Thymus (tissue), 11 donors: ENCODE data around the gene PPFIBP1. TPM values are rescaled to one million over a fixed set of nuclear protein-coding genes. Genes with fewer than 3 reads are reported as not detected.
"Not testable (repeated sequence)": the region's sequence is repeated elsewhere in the genome, so short reads cannot be mapped to it uniquely, and the experiment has no call there.

Experiments
- DNase-seq, 9 donors: peaks; one replicate each; pipeline ENCODE4 v3.0.0-alpha.2; 2013; ENCODE audit warnings: low spot score in 9 of 9, low read depth in 6 of 9, missing footprints in 1 of 9
- H3K27ac ChIP-seq, 2 donors: one replicate each; pipeline ENCODE4 v1.5.1; 2013; ENCODE audit warnings: control low read depth in 1 of 2, low read depth in 1 of 2, low read length in 1 of 2, mild to moderate bottlenecking in 1 of 2, moderate library complexity in 1 of 2
- H3K27me3 ChIP-seq, 2 donors: one replicate each; pipeline ENCODE4 v1.5.1; 2013; ENCODE audit warnings: low read length in 1 of 2; ENCODE audit not compliant: control insufficient read depth in 2 of 2, insufficient read depth in 1 of 2
- H3K36me3 ChIP-seq, 2 donors: one replicate each; pipeline ENCODE4 v1.5.1; 2013; ENCODE audit warnings: low read length in 1 of 2, mild to moderate bottlenecking in 1 of 2, moderate library complexity in 1 of 2; ENCODE audit not compliant: control insufficient read depth in 2 of 2, insufficient read depth in 2 of 2
- H3K4me1 ChIP-seq, 2 donors: one replicate each; pipeline ENCODE4 v1.5.1; 2013; ENCODE audit warnings: low read length in 2 of 2; ENCODE audit not compliant: control insufficient read depth in 2 of 2, insufficient read depth in 2 of 2
- H3K4me3 ChIP-seq, 2 donors: one replicate each; pipeline ENCODE4 v1.5.1; 2013; ENCODE audit warnings: low read length in 2 of 2, control low read depth in 1 of 2, mild to moderate bottlenecking in 1 of 2
- H3K9me3 ChIP-seq, 2 donors: one replicate each; pipeline ENCODE4 v1.5.1; 2013; ENCODE audit warnings: low read length in 1 of 2, mild to moderate bottlenecking in 1 of 2; ENCODE audit not compliant: control insufficient read depth in 2 of 2, insufficient read depth in 1 of 2
- WGBS: extraction: QIAGEN DNeasy Blood & Tissue Kit; methylation state at CpG from one replicate; pipeline ENCODE4 v1.1.7; 2013; 5-methylcytosine and 5-hydroxymethylcytosine counted together
- polyA plus RNA-seq: library from polyadenylated mRNA; stranded (reverse); fragments of 200-250 nt; gene quantifications from one replicate; pipeline ENCODE4 v1.2.3, GENCODE V29; 2013
- total RNA-seq: library from RNA; stranded (reverse); fragments of 120-200 nt; gene quantifications from one replicate; pipeline ENCODE4 v1.2.4, GENCODE V29; 2013
- donor health status: healthy.

PPFIBP1 gene
- total and polyA plus RNA-seq, 2 donors: 10.0 to 23.7 TPM

DNA sequence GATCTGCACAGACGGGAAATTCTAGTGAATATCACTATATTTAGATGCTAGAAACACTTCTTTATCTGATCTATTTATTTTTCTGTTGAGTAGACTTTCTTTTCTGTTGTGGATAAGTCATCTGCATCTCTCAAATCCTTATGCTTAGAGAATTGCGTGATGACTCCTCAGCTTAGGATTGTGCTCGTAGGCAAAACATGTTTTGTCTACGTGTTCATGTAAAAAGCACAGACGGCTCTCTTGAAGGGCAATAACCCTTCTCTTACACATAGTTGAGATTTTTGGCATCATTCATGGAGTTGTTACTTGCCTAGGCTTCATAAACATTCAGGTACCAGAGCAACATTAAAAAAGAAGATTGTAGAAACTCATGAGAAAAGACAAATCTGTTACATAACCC lies 18.6 kb downstream of the PPFIBP1 start:
- Histone ChIP-seq H3K4me1 (peaks cover 14 to 16% of the 10 kb centered on the region in 2 donors), H3K27ac (no peak overlapping the region), H3K9me3 (no peaks in the 10 kb centered on the region), H3K27me3 (no peaks in the 10 kb centered on the region), H3K4me3 (no peak overlapping the region), H3K36me3 (no peaks in the 10 kb centered on the region)
- WGBS: 94% methylated on average over 5 of the region's 5 CpGs
- no peak for DNase-seq

DNA sequence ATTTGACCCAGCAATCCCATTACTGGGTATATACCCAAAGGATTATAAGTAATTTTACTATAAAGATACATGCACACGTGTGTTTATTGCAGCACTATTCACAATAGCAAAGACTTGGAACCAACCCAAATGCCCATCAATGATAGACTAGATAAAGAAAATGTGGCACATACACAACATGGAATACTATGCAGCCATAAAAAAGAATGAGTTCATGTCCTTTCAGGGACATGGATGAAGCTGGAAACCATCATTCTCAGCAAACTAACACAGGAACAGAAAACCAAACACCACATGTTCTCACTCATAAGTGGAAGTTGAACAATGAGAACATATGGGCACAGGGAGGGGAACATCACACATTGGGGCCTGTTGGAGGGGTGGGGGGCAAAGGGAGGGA lies 20.9 kb downstream of the PPFIBP1 start:
- H3K27ac ChIP-seq, DNase-seq, H3K27me3 ChIP-seq, H3K9me3 ChIP-seq, H3K36me3 ChIP-seq, H3K4me3 ChIP-seq: not testable (repeated sequence)
- 100% methylated on average over 1 of the region's 1 CpG for WGBS
- H3K4me1 ChIP-seq: peaks cover 23 to 24% of the 10 kb centered on the region in 2 donors

DNA sequence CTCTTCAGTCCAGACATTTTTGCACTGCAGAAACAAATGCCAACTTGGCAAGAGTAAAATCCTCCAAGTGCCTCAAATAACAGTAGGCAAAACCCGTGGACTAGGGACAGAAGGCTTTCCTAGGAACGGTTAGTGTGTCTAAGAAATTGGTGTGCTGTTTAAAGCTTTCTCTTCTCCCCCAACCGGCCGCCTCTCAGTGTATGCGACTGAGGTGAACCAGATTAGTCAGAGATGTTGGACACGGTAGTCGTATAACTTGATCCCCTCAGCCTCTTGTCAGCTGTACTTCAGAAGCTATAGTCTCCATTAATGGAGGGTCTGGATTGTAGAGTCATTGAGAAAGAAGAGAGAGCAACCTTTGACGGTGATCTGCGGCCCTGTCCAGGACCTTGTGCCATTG lies 21.7 kb downstream of the PPFIBP1 start:
- Histone ChIP-seq H3K4me3 (no peak overlapping the region), H3K36me3 (no peaks in the 10 kb centered on the region), H3K27me3 (no peaks in the 10 kb centered on the region), H3K9me3 (peaks cover 0 to 4% of the 10 kb centered on the region in 2 donors), H3K27ac (peak overlapping the region in 1 of 2 donors; percentile 43), H3K4me1 (peaks cover 22 to 27% of the 10 kb centered on the region in 2 donors)
- 95% methylated on average over 9 of the region's 9 CpGs for WGBS
- DNase-seq: no peak

DNA sequence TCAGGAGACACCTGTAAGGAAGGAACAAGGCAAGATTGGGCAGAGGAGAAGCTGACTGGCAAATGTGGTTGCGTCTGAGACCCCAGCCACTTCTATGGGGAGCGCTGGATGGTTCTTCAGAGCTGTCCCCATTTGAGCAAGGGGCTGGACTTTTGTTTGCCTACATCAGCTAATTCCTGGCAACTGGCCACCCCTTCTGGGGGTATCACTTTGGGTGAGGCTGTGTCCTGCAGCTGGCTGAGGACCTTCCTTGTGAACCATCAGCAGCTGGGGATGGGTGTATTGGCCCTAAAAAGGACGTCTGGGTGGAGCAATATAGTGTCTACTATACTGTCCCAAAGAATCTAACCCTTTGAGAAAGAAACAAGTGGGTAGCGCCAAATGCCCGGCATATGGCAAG lies 23.6 kb downstream of the PPFIBP1 start:
- Histone ChIP-seq H3K9me3 (peaks cover 0 to 4% of the 10 kb centered on the region in 2 donors), H3K4me1 (peaks cover 18 to 20% of the 10 kb centered on the region in 2 donors), H3K4me3 (no peak overlapping the region), H3K27ac (no peak overlapping the region), H3K27me3 (no peaks in the 10 kb centered on the region), H3K36me3 (no peaks in the 10 kb centered on the region)
- WGBS: 97% methylated on average over 5 of the region's 5 CpGs
- DNase-seq: no peak

DNA sequence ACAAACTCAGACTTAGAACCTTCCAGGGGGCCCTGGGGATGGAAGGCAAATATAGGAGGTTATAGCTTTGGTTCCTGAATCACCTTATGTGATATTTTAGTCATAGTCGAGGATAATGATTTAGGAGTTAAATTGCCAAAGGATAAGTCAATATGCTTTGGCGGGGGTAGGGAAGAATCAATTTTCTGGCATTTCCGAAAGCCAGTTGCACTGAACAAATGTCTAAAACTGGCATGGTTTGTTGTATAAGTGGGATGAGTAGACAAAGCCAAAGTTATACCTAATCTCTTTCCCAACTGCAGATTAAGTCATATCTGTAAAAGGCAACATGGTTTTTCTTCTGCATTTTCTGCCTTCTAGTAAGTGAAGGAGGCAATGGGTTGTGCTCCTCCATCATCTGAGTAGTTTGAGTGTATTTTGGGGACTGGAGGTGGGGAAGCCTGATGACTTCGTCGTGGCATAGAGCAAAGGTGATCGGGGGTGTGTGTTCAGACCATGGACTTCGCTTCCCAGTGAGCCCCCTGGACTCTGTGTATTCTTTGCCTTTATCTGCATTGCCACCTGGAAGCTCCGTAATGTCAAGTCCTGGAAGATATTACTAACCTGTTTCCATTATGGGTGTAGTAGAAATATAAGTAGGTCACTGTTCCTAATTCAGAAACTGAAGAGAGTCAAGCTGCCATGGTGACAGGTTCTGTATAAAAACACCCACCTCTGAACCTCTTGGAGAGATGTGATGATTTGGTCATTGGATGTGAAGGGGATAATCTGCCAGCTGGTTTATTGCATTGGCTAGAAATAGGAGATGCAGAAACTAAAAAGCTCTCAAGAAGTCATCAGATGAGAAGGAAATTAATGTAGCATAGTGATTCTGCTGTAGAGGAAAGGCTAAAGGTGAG lies 24.5 kb downstream of the PPFIBP1 start:
- 97% methylated on average over 8 of the region's 8 CpGs for WGBS
- Histone ChIP-seq H3K27me3 (no peaks in the 10 kb centered on the region), H3K27ac (no peak overlapping the region), H3K36me3 (no peaks in the 10 kb centered on the region), H3K4me3 (no peak overlapping the region), H3K4me1 (peaks cover 18 to 20% of the 10 kb centered on the region in 2 donors), H3K9me3 (peaks cover 0 to 4% of the 10 kb centered on the region in 2 donors)
- DNase-seq: no peak

DNA sequence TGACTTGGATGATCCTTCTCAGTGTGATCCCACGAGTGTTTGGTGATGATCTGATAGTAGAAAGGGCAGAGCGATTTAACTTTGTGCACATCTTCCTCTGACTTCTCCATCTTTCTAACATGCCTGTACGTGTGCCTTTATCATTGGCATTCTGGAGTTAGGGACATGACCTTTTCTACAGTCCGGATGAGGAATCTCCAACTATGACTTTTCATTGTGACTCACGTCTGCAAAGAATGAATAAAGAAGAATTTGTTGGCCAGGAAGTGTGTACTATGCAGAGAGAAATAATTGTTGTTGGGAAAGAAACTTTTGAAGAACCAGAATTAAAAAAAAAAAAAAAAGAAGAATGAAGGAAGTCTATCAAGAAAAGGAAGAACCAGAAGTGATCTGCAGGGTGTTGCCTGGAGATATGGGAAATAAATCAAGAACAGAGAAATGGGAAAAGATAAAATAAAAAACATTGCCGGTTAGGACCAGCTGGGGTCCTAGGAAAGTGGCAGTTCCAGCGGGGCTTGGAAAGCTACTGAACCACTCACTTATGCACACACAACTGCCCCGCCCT lies 25.3 kb downstream of the PPFIBP1 start:
- H3K4me3 ChIP-seq: no peak overlapping the region
- 60% methylated on average over 8 of the region's 8 CpGs for WGBS
- peaks cover 18 to 20% of the 10 kb centered on the region in 2 donors for H3K4me1 ChIP-seq
- H3K27me3 ChIP-seq: no peaks in the 10 kb centered on the region
- no peaks in the 10 kb centered on the region for H3K36me3 ChIP-seq
- H3K9me3 ChIP-seq: peaks cover 0 to 4% of the 10 kb centered on the region in 2 donors
- DNase-seq: no peak
- H3K27ac ChIP-seq: peak overlapping the region; percentile 46 to 64

DNA sequence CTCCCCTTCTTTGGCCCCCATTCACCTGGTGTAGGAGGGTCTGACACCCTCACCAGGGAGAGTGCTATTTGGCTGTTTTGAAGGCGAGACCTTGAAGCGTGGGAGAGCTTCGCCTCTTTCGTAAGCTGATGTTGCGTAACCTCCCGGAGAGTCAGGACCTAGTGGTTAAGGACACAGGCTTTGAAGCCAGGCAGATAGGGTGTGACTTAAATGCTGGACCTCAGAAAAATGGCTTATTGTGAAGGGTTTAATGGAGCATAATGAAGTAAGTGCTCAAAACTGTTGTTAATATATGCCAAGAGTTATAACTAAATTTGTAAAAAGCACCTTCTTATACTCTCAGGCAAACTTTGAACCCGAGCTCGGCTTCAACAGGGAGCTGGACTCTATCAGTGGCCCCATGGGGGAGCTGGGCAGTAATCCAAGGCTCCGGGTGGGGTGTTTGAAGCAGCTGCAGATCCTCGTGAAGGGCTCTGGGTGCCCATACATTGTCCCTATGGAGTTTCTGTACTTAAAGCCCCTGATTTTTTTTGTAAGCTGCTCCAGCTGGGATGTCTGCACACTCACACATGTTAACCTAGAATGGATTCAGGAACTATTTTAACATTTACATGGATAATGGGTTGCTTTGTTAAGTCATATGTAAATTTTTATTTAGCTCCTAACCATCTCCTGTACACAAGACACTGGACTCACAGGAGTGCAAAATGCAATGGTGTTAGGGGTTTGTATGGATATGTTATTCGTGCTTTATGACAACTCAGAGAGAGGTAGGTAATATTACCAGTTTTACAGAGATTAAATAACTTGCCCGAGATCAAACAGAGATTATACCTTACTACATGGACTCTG lies 26.0 kb downstream of the PPFIBP1 start:
- no peak overlapping the region for H3K4me3 ChIP-seq
- H3K9me3 ChIP-seq: peaks cover 0 to 4% of the 10 kb centered on the region in 2 donors
- H3K27me3 ChIP-seq: no peaks in the 10 kb centered on the region
- H3K4me1 ChIP-seq: peaks cover 22 to 23% of the 10 kb centered on the region in 2 donors
- peak in 4 of 9 donors; percentile 21 to 57 (median 34) for DNase-seq
- no peaks in the 10 kb centered on the region for H3K36me3 ChIP-seq
- peak overlapping the region; percentile 46 to 64 for H3K27ac ChIP-seq
- WGBS: 80% methylated on average over 12 of the region's 12 CpGs

DNA sequence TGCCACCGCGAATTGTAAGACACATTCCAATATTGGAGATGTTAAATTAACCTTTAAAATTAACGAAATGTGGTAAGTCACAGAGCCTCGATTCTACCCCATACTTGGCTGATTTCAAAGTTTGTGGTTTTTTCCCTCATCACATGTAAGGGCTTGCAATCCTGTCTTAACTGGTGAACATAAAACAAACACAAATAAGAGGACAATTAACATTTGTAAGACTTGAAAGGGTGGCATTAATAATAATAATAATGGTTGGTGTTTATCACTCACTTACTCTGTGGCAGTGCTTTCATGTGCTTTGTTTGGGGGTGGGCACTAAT lies 26.6 kb downstream of the PPFIBP1 start:
- DNase-seq: no peak
- no peaks in the 10 kb centered on the region for H3K36me3 ChIP-seq
- no peaks in the 10 kb centered on the region for H3K27me3 ChIP-seq
- H3K27ac ChIP-seq: no peak overlapping the region
- H3K4me1 ChIP-seq: peaks cover 23 to 25% of the 10 kb centered on the region in 2 donors
- peaks cover 0 to 4% of the 10 kb centered on the region in 2 donors for H3K9me3 ChIP-seq
- H3K4me3 ChIP-seq: no peak overlapping the region
- WGBS: 79% methylated on average over 4 of the region's 4 CpGs
